Astrocyte (in vitro differentiated cells and primary cell): ENCODE results near the gene FUCA1. TPM values are rescaled to one million over a fixed set of nuclear protein-coding genes. Genes with fewer than 3 reads are reported as not detected.

Experiments used
- DNase-seq: peaks from one replicate; pipeline ENCODE4 v3.0.0-alpha.2; 2010; ENCODE audit warnings: low read depth
- FAIRE-seq: peaks from 2 replicates; lab custom pipeline; 2011; peaks lifted over from hg19 to GRCh38; lab: Jason Lieb, UNC
- H2AFZ ChIP-seq: 2 replicates; pipeline ENCODE4 v1.6.0; 2012; ENCODE audit warnings: low read depth, low read length, inconsistent platforms
- H3K27ac ChIP-seq: 2 replicates; pipeline ENCODE4 v1.5.1; 2011; ENCODE audit warnings: low read depth, low read length, inconsistent platforms
- H3K27me3 ChIP-seq: 2 replicates; pipeline ENCODE4 v1.6.0; 2011; ENCODE audit warnings: low read length, inconsistent platforms; ENCODE audit not compliant: insufficient read depth
- H3K36me3 ChIP-seq: 2 replicates; pipeline ENCODE4 v1.5.1; 2011; ENCODE audit warnings: low read length, inconsistent platforms; ENCODE audit not compliant: insufficient read depth
- H3K4me1 ChIP-seq: 2 replicates; pipeline ENCODE4 v1.5.1; 2011; ENCODE audit warnings: low read length, inconsistent platforms; ENCODE audit not compliant: insufficient read depth
- H3K4me2 ChIP-seq: 2 replicates; pipeline ENCODE4 v1.6.0; 2012; ENCODE audit warnings: low read length, inconsistent platforms
- H3K4me3 ChIP-seq: 2 replicates; pipeline ENCODE4 v1.5.1; 2011; ENCODE audit warnings: low read depth, mild to moderate bottlenecking, low read length, inconsistent platforms; ENCODE audit not compliant: insufficient read depth
- H3K79me2 ChIP-seq: 2 replicates; pipeline ENCODE4 v1.6.0; 2012; ENCODE audit warnings: mild to moderate bottlenecking, low read length, inconsistent platforms; ENCODE audit not compliant: insufficient read depth
- H3K9ac ChIP-seq: 2 replicates; pipeline ENCODE4 v1.6.0; 2012; ENCODE audit warnings: mild to moderate bottlenecking, low read length, inconsistent platforms
- H3K9me3 ChIP-seq: 2 replicates; pipeline ENCODE4 v1.5.1; 2012; ENCODE audit warnings: low read depth, mild to moderate bottlenecking, low read length, inconsistent platforms; ENCODE audit not compliant: insufficient read depth
- H4K20me1 ChIP-seq: 2 replicates; pipeline ENCODE4 v1.6.0; 2012; ENCODE audit warnings: low read length, inconsistent platforms; ENCODE audit not compliant: insufficient read depth
- H3K27ac Mint-ChIP-seq: one replicate; pipeline ENCODE4 v1.8.0; 2021; ENCODE audit warnings: mild to moderate bottlenecking, mixed read lengths; ENCODE audit not compliant: unreplicated experiment
- H3K27me3 Mint-ChIP-seq: one replicate; pipeline ENCODE4 v1.8.0; 2021; ENCODE audit warnings: low read depth, mixed read lengths; ENCODE audit not compliant: unreplicated experiment
- H3K36me3 Mint-ChIP-seq: one replicate; pipeline ENCODE4 v1.8.0; 2021; ENCODE audit warnings: low read depth, mixed read lengths; ENCODE audit not compliant: unreplicated experiment
- H3K4me1 Mint-ChIP-seq: one replicate; pipeline ENCODE4 v1.8.0; 2021; ENCODE audit warnings: low read depth, mixed read lengths; ENCODE audit not compliant: unreplicated experiment
- H3K4me3 Mint-ChIP-seq: one replicate; pipeline ENCODE4 v1.8.0; 2021; ENCODE audit warnings: mild to moderate bottlenecking, moderate library complexity, mixed read lengths; ENCODE audit not compliant: unreplicated experiment
- H3K9me3 Mint-ChIP-seq: one replicate; pipeline ENCODE4 v1.8.0; 2021; ENCODE audit warnings: mild to moderate bottlenecking, mixed read lengths; ENCODE audit not compliant: unreplicated experiment
- EZH2 ChIP-seq: IDR thresholded peaks from 2 replicates; pipeline ENCODE4 v1.6.1; 2012; ENCODE audit warnings: mild to moderate bottlenecking, low read length, inconsistent platforms; ENCODE audit not compliant: insufficient read depth
- total RNA-seq: library from RNA; stranded (reverse); gene quantifications from 2 replicates; pipeline ENCODE4 v1.2.1, GENCODE V29; 2021
- TF ChIP-seq, protein P1 (sequence below): IDR thresholded peaks from 2 replicates; pipeline ENCODE4 v1.5.1; 2011; ENCODE audit warnings: low read depth, mild to moderate bottlenecking, inconsistent platforms, low read length, moderate library complexity; ENCODE audit not compliant: insufficient read depth

Gene FUCA1
- total RNA-seq, 1 donor from 2014 or later: 10.4 TPM

DNA sequence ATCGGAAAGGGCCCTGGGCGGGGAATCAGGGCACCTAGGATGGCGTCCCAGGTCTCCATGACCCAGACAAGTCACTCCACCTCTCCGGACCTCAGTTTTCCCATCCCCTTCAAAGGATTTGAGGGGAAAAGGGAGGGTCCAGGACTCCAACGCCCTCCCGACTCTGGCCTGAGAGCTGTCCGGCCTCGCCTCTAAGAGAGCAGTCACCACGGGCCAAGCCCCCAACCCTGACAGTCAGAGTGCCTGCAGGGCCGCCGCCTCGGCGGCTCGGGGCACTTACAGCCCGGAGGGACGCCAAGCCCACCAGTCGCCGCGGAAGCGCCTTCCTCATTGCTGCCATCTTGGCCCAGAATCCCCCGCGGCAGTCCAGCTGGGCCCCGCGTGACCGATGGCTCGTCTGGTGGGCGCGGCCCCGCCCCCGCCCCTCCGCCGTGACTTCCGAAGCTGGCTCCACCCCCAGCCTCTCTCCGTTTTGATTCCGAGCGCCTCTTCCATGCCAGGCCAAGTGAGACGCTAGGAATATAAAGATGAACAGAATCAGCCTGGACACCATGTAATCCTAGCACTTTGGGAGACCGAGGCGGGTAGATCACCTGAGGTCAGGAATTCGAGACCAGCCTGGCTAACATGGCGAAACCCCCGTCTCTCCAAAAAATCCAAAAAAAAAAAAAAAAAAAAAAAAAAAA lies 42.9 kb downstream of the FUCA1 start, which contains the start of gene HMGCL:
Gene HMGCL (minus strand): TSS at position 354 of the 686 bp plus-strand sequence. CDS start 14 bp downstream, at position 340.
- Histone ChIP-seq H3K27ac (peak within 1 kb of the TSS; percentile 95), H3K27me3 (no peaks in the 10 kb centered on the region), H3K9ac (peak within 1 kb of the TSS; percentile 100), H3K4me2 (peak within 1 kb of the TSS; percentile 93), H3K79me2 (peaks cover 16% of the 10 kb centered on the region), H2AFZ (peak within 1 kb of the TSS; percentile 95), H3K9me3 (no peaks in the 10 kb centered on the region), H4K20me1 (no peaks in the 10 kb centered on the region), H3K4me3 (peak within 1 kb of the TSS; percentile 98), H3K4me1 (peaks cover 9% of the 10 kb centered on the region), H3K36me3 (peaks cover 2% of the 10 kb centered on the region)
- no peaks in the 10 kb centered on the region for H3K9me3 Mint-ChIP-seq
- no peak for TF ChIP-seq EZH2
- TF ChIP-seq, protein P1, sequence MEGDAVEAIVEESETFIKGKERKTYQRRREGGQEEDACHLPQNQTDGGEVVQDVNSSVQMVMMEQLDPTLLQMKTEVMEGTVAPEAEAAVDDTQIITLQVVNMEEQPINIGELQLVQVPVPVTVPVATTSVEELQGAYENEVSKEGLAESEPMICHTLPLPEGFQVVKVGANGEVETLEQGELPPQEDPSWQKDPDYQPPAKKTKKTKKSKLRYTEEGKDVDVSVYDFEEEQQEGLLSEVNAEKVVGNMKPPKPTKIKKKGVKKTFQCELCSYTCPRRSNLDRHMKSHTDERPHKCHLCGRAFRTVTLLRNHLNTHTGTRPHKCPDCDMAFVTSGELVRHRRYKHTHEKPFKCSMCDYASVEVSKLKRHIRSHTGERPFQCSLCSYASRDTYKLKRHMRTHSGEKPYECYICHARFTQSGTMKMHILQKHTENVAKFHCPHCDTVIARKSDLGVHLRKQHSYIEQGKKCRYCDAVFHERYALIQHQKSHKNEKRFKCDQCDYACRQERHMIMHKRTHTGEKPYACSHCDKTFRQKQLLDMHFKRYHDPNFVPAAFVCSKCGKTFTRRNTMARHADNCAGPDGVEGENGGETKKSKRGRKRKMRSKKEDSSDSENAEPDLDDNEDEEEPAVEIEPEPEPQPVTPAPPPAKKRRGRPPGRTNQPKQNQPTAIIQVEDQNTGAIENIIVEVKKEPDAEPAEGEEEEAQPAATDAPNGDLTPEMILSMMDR: no peak
- H3K36me3 Mint-ChIP-seq: no peaks in the 10 kb centered on the region
- FAIRE-seq: peak; percentile 32
- H3K27me3 Mint-ChIP-seq: no peaks in the 10 kb centered on the region
- peak within 1 kb of the TSS; percentile 95 for H3K4me3 Mint-ChIP-seq
- H3K4me1 Mint-ChIP-seq: peaks cover 2% of the 10 kb centered on the region
- H3K27ac Mint-ChIP-seq: peak within 1 kb of the TSS; percentile 93
- DNase-seq: peak; percentile 72

DNA sequence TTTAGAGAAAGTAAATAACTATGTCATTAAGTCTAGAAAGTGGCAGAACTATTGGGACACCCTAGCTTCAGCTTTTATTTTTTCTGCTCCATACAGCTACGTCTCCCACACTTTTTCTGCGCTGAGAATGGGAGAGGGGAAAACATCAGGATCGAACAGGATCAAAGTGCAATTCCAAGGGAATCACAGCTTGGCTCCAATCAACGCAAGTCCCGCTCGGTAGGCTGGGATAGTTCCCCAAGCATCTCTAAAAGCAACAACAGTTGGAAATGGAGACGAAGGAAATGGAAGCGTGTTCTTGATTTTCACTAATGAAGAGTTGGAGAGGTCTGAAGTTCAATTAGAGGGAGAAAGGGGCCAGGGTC lies 43.4 kb downstream of the FUCA1 start:
- peak overlapping the region; percentile 93 for H3K27ac Mint-ChIP-seq
- TF ChIP-seq EZH2: no peak
- FAIRE-seq (no peak), DNase-seq (no peak)
- peaks cover 2% of the 10 kb centered on the region for H3K4me1 Mint-ChIP-seq
- H3K9ac ChIP-seq: peak overlapping the region; percentile 100
- H3K27ac ChIP-seq: peak overlapping the region; percentile 95
- H3K4me3 ChIP-seq: peak overlapping the region; percentile 98
- no peaks in the 10 kb centered on the region for H3K9me3 ChIP-seq
- H3K79me2 ChIP-seq: peaks cover 16% of the 10 kb centered on the region
- H3K36me3 Mint-ChIP-seq: no peaks in the 10 kb centered on the region
- H3K4me1 ChIP-seq: peaks cover 9% of the 10 kb centered on the region
- H3K36me3 ChIP-seq: peaks cover 2% of the 10 kb centered on the region
- peak overlapping the region; percentile 95 for H3K4me3 Mint-ChIP-seq
- no peaks in the 10 kb centered on the region for H3K9me3 Mint-ChIP-seq
- no peaks in the 10 kb centered on the region for H3K27me3 Mint-ChIP-seq
- peak overlapping the region; percentile 95 for H2AFZ ChIP-seq
- no peaks in the 10 kb centered on the region for H4K20me1 ChIP-seq
- no peaks in the 10 kb centered on the region for H3K27me3 ChIP-seq
- peak overlapping the region; percentile 93 for H3K4me2 ChIP-seq

DNA sequence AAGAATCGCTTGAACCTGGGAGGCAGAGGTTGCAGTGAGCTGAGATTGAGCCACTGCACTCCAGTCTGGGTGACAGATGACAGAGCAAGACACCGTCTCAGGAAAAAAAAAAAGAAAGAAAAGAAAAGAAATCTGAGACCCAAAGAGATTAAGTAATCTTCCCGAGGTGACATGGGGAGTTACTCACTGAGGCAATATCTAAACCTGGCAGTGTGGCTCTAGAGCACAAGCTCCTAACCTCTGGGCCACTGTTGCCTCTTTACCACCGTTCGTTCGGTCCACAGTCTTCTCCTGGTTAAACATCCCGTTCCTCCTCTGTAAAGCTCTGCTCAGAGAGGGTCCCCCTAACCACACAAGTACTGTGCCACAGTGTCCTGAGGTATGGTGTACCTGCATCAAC lies 44.3 kb downstream of the FUCA1 start:
- Histone ChIP-seq H3K4me2 (peak overlapping the region; percentile 93), H3K36me3 (peaks cover 2% of the 10 kb centered on the region), H3K4me3 (no peak overlapping the region), H3K27ac (no peak overlapping the region), H3K9me3 (no peaks in the 10 kb centered on the region), H3K27me3 (no peaks in the 10 kb centered on the region), H3K4me1 (peaks cover 9% of the 10 kb centered on the region), H2AFZ (no peak overlapping the region), H4K20me1 (no peaks in the 10 kb centered on the region), H3K79me2 (peaks cover 16% of the 10 kb centered on the region), H3K9ac (no peak overlapping the region)
- peaks cover 2% of the 10 kb centered on the region for H3K4me1 Mint-ChIP-seq
- TF ChIP-seq, protein P1: no peak
- TF ChIP-seq EZH2: no peak
- H3K27me3 Mint-ChIP-seq: no peaks in the 10 kb centered on the region
- no peak overlapping the region for H3K27ac Mint-ChIP-seq
- no peak for DNase-seq
- H3K4me3 Mint-ChIP-seq: no peak overlapping the region
- no peaks in the 10 kb centered on the region for H3K36me3 Mint-ChIP-seq
- H3K9me3 Mint-ChIP-seq: no peaks in the 10 kb centered on the region
- no peak for FAIRE-seq
